Activated CD8-positive, alpha-beta memory T cell treated with anti-CD3 and anti-CD28 coated beads for 24 hours (primary cell): ENCODE data around the gene NTF3.

Experiments
- DNase-seq: peaks from one replicate; pipeline ENCODE4 v3.0.0-alpha.2; 2020

The NTF3 gene

GRCh38 chr12:5459051-5459782, 27.3 kb downstream of the NTF3 start:
- no peak for DNase-seq

GRCh38 chr12:5460817-5461216, 28.9 kb downstream of the NTF3 start:
- DNase-seq: no peak

GRCh38 chr12:5461966-5462365, 30.1 kb downstream of the NTF3 start:
- no peak for DNase-seq

GRCh38 chr12:5464096-5464495, 32.2 kb downstream of the NTF3 start:
- DNase-seq: no peak

GRCh38 chr12:5465384-5465783, 33.5 kb downstream of the NTF3 start:
- no peak for DNase-seq

- no peak for DNase-seq
Observed at GRCh38 chr12:5466521-5466960, 34.6 kb downstream of the NTF3 start.

- no peak for DNase-seq
Observed at GRCh38 chr12:5467931-5468330, 36.0 kb downstream of the NTF3 start.

- DNase-seq: no peak
Observed at GRCh38 chr12:5470221-5470620, 38.3 kb downstream of the NTF3 start.

- DNase-seq: no peak
Observed at GRCh38 chr12:5470703-5471102, 38.8 kb downstream of the NTF3 start.

- DNase-seq: no peak
Observed at GRCh38 chr12:5473076-5473782, 41.3 kb downstream of the NTF3 start.

GRCh38 chr12:5473783-5474116, 41.8 kb downstream of the NTF3 start:
- no peak for DNase-seq

- DNase-seq: no peak
Observed at GRCh38 chr12:5476356-5476755, 44.4 kb downstream of the NTF3 start.

- DNase-seq: no peak
Observed at GRCh38 chr12:5478081-5478706, 46.3 kb downstream of the NTF3 start.

- DNase-seq: no peak
Observed at GRCh38 chr12:5479761-5480160, 47.9 kb downstream of the NTF3 start.

GRCh38 chr12:5480218-5480937, 48.5 kb downstream of the NTF3 start:
- no peak for DNase-seq

- no peak for DNase-seq
Observed at GRCh38 chr12:5480938-5481303, 49.0 kb downstream of the NTF3 start.

- DNase-seq: no peak
Observed at GRCh38 chr12:5481645-5482044, 49.7 kb downstream of the NTF3 start.

GRCh38 chr12:5484426-5484825, 52.5 kb downstream of the NTF3 start:
- no peak for DNase-seq

GRCh38 chr12:5485454-5485853, 53.5 kb downstream of the NTF3 start:
- no peak for DNase-seq

GRCh38 chr12:5487076-5487475, 55.2 kb downstream of the NTF3 start:
- DNase-seq: no peak

GRCh38 chr12:5487948-5488625, 56.2 kb downstream of the NTF3 start:
- DNase-seq: no peak

GRCh38 chr12:5488626-5488955, 56.7 kb downstream of the NTF3 start:
- DNase-seq: no peak

- no peak for DNase-seq
Observed at GRCh38 chr12:5489017-5489416, 57.1 kb downstream of the NTF3 start.
